CD14-positive monocyte (primary cell): ENCODE results near the gene MRPL32. TPM values are rescaled to one million over a fixed set of nuclear protein-coding genes. Genes with fewer than 3 reads are reported as not detected.
A peak's percentile ranks its signal among the peaks of the same experiment; 100 is the strongest.

Experiments
- DNase-seq, 3 donors: peaks; one replicate each; pipeline ENCODE4 v3.0.0-alpha.2; 2011 to 2022
- H2AFZ ChIP-seq: 2 replicates; pipeline ENCODE4 v1.6.0; 2012; ENCODE audit warnings: mild to moderate bottlenecking, low read depth, low read length, inconsistent platforms; ENCODE audit not compliant: insufficient read depth, poor library complexity, severe bottlenecking
- H3K27ac ChIP-seq, 2 donors: 1 replicate in 1 of 2; 2 replicates in 1 of 2; pipeline ENCODE4 v1.5.1; 2012 to 2013; ENCODE audit warnings: low read length in 2 of 2, control low read depth in 1 of 2, inconsistent platforms in 1 of 2, low read depth in 1 of 2, mild to moderate bottlenecking in 1 of 2
- H3K27me3 ChIP-seq, 2 donors: one replicate each; pipeline versions ENCODE4 v1.6.0 to v1.6.1; 2011 to 2013; ENCODE audit warnings: low read length in 2 of 2; ENCODE audit not compliant: control insufficient read depth in 2 of 2, insufficient read depth in 2 of 2
- H3K36me3 ChIP-seq, 2 donors: replicated peaks in 1 of 2; 1 replicate in 1 of 2; 2 replicates in 1 of 2; pipeline versions ENCODE4 v1.5.1 to v1.6.1; 2012 to 2013; ENCODE audit warnings: low read length in 2 of 2, control low read depth in 1 of 2, inconsistent platforms in 1 of 2, mild to moderate bottlenecking in 1 of 2; ENCODE audit not compliant: insufficient read depth in 2 of 2, control insufficient read depth in 1 of 2
- H3K4me1 ChIP-seq, 2 donors: 1 replicate in 1 of 2; 2 replicates in 1 of 2; pipeline versions ENCODE4 v1.5.1 to v1.6.1; 2012 to 2013; ENCODE audit warnings: low read length in 2 of 2, control low read depth in 1 of 2, inconsistent platforms in 1 of 2, mild to moderate bottlenecking in 1 of 2, moderate library complexity in 1 of 2; ENCODE audit not compliant: insufficient read depth in 2 of 2, control insufficient read depth in 1 of 2
- H3K4me2 ChIP-seq: replicated peaks from 2 replicates; pipeline ENCODE3; 2012; ENCODE audit warnings: low read length, moderate library complexity, mild to moderate bottlenecking; ENCODE audit not compliant: poor library complexity, severe bottlenecking; ENCODE audit errors: extremely low read depth
- H3K4me3 ChIP-seq, 3 experiments: fragments of 200-600 bp in 1 of 3; sonication (generic) in 1 of 3; replicated peaks in 1 of 3; 1 replicate in 2 of 3; 2 replicates in 1 of 3; pipeline ENCODE4 v1.5.1; 2011 to 2013; ENCODE audit warnings: low read length in 3 of 3, mild to moderate bottlenecking in 3 of 3, control low read depth in 2 of 3, low read depth in 2 of 3, inconsistent platforms in 1 of 3, moderate library complexity in 1 of 3
- H3K79me2 ChIP-seq: 2 replicates; pipeline ENCODE4 v1.6.0; 2012; ENCODE audit warnings: mild to moderate bottlenecking, control low read depth, inconsistent platforms, low read length, moderate library complexity; ENCODE audit not compliant: insufficient read depth
- H3K9ac ChIP-seq: 2 replicates; pipeline ENCODE4 v1.6.0; 2017; ENCODE audit warnings: low read length, mild to moderate bottlenecking; ENCODE audit not compliant: insufficient read depth, poor library complexity, severe bottlenecking
- H3K9me3 ChIP-seq, 2 donors: replicated peaks in 1 of 2; 1 replicate in 1 of 2; 2 replicates in 1 of 2; pipeline versions ENCODE4 v1.5.1 to v1.6.1; 2012 to 2013; ENCODE audit warnings: low read length in 2 of 2, control low read depth in 1 of 2; ENCODE audit not compliant: control insufficient read depth in 1 of 2, insufficient read depth in 1 of 2
- H4K20me1 ChIP-seq: 2 replicates; pipeline ENCODE4 v1.6.0; 2012; ENCODE audit warnings: mild to moderate bottlenecking, low read length, control low read depth, moderate library complexity; ENCODE audit not compliant: insufficient read depth
- H3K27ac Mint-ChIP-seq, 7 donors: one replicate each; pipeline ENCODE4 v1.8.0; 2020; ENCODE audit warnings: mild to moderate bottlenecking in 7 of 7, mixed read lengths in 7 of 7, moderate library complexity in 6 of 7, inconsistent platforms in 2 of 7
- H3K27me3 Mint-ChIP-seq, 3 donors: one replicate each; pipeline ENCODE4 v1.8.0; 2021 to 2022; ENCODE audit warnings: low read depth in 3 of 3, mild to moderate bottlenecking in 3 of 3, mixed read lengths in 3 of 3, moderate library complexity in 3 of 3, inconsistent platforms in 1 of 3
- H3K36me3 Mint-ChIP-seq, 2 donors: one replicate each; pipeline ENCODE4 v1.8.0; 2020; ENCODE audit warnings: mixed read lengths in 2 of 2, inconsistent platforms in 1 of 2, mild to moderate bottlenecking in 1 of 2
- H3K4me1 Mint-ChIP-seq: one replicate; pipeline ENCODE4 v1.8.0; 2020; ENCODE audit warnings: mild to moderate bottlenecking, mixed read lengths
- H3K4me3 Mint-ChIP-seq, 2 donors: one replicate each; pipeline ENCODE4 v1.8.0; 2020; ENCODE audit warnings: mild to moderate bottlenecking in 2 of 2, mixed read lengths in 2 of 2, moderate library complexity in 1 of 2
- H3K9me3 Mint-ChIP-seq, 7 donors: one replicate each; pipeline ENCODE4 v1.8.0; 2020 to 2022; ENCODE audit warnings: mixed read lengths in 7 of 7, mild to moderate bottlenecking in 6 of 7, moderate library complexity in 6 of 7, inconsistent platforms in 2 of 7
- WGBS: methylation state at CpG from one replicate; pipeline ENCODE4 v1.1.5; 2013; ENCODE audit warnings: missing lambda C conversion rate; ENCODE audit not compliant: insufficient coverage; 5-methylcytosine and 5-hydroxymethylcytosine counted together
- intact Hi-C, 2 donors: fragments of 100-400 bp; cut with micrococcal nuclease; formaldehyde crosslinking; loops; one replicate each; pipeline versions ENCODE4 v1.15.0 to v1.15.1; 2023
- polyA plus RNA-seq, 3 donors: library from polyadenylated mRNA; depleted of rRNA in 1 of 3; unstranded in 2 of 3; stranded (reverse) in 1 of 3; fragments of 300-500 nt in 2 of 3; fragments of >200 nt in 1 of 3; fragmentation: Illumina TruSeq in 2 of 3; gene quantifications; 1 replicate in 2 of 3; 2 replicates in 1 of 3; pipeline ENCODE4 v1.2.3, GENCODE V29; 2012 to 2021
- TF ChIP-seq, protein P1 (sequence below): fragments of 200-600 bp; IDR thresholded peaks from one replicate; pipeline ENCODE4 v1.8.0; 2022; ENCODE audit warnings: antibody characterized with exemption, mild to moderate bottlenecking

The MRPL32 gene
- polyA plus RNA-seq, 3 donors, result 23.4 to 49.6 (median 39.5) TPM

DNA sequence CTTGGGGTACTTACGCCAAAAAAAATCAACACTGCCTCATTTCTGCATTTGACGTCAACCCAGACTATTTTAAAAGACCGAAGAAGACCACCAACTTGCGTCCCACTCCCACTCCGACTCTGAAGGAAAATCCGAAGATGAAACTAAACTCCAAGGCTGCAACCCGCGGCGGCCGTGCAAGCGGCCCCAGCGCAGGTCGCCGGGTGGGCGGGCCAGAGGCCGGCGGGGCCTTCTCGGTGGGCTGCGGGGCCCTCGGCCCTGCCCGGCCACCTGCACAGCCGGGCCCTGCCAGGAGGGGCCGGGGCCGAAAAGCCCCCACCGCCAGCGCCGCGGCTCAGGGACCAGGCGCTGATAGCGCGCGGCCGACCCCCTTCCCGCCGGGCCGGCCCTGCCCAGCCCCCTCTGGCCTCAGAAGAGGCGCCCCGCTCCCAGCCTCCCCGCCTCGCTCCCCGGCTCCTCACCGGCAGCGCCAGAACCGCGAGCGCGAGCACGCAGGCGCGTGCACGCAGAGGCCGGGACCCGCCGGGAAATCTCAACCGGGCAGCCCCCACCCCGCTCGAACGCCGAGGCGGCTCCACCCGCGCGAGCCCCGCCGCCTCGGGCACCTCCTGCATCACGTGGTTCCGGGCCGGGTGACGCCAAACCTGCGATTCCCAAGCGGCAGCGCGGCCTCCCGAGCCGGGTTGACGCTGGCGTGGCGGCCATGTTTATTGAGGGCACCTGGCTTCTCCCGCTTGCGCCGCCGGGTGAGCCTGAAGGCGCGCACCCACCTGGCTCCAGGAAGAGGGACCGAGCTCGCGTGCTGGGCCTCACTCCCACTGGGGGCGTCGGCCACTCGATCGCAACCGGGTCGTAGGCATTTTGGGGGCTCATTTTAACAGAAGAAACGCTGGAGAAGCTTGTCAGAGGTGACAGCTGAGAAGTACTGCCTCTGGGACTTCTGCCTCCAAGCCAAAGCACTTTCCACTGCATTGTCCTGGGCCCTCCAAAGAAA, 20.4 kb upstream of the MRPL32 start, which contains the start of gene C7orf25:
Gene C7orf25 (minus strand): TSS at position 617 of the 994 bp plus-strand sequence. CDS start 1,170 bp downstream, outside the sequence.
- Mint-ChIP-seq H3K4me1 (peaks cover 41% of the 10 kb centered on the region), H3K9me3 (peaks cover 0 to 2% (median 0%) of the 10 kb centered on the region in 7 donors), H3K27ac (peak within 1 kb of the TSS in 6 of 7 donors; percentile 46 to 90 (median 80)), H3K36me3 (peaks cover 19 to 23% of the 10 kb centered on the region in 2 donors), H3K27me3 (no peaks in the 10 kb centered on the region), H3K4me3 (peak within 1 kb of the TSS; percentile 85 to 97)
- TF ChIP-seq, protein P1, sequence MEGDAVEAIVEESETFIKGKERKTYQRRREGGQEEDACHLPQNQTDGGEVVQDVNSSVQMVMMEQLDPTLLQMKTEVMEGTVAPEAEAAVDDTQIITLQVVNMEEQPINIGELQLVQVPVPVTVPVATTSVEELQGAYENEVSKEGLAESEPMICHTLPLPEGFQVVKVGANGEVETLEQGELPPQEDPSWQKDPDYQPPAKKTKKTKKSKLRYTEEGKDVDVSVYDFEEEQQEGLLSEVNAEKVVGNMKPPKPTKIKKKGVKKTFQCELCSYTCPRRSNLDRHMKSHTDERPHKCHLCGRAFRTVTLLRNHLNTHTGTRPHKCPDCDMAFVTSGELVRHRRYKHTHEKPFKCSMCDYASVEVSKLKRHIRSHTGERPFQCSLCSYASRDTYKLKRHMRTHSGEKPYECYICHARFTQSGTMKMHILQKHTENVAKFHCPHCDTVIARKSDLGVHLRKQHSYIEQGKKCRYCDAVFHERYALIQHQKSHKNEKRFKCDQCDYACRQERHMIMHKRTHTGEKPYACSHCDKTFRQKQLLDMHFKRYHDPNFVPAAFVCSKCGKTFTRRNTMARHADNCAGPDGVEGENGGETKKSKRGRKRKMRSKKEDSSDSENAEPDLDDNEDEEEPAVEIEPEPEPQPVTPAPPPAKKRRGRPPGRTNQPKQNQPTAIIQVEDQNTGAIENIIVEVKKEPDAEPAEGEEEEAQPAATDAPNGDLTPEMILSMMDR, result no peak
- H3K4me2 ChIP-seq, result peak within 1 kb of the TSS; percentile 91
- H3K36me3 ChIP-seq, result peaks cover 6 to 16% of the 10 kb centered on the region in 2 donors
- H3K4me3 ChIP-seq, result peak within 1 kb of the TSS; percentile 54 to 83 (median 68)
- no peaks in the 10 kb centered on the region for H3K27me3 ChIP-seq
- peak within 1 kb of the TSS in 1 of 2 donors; percentile 79 for H3K27ac ChIP-seq
- peaks cover 6% of the 10 kb centered on the region for H3K79me2 ChIP-seq
- WGBS, result under 1% methylated on average over 95 of the region's 95 CpGs
- H3K9ac ChIP-seq, result peak within 1 kb of the TSS; percentile 84
- no peaks in the 10 kb centered on the region for H4K20me1 ChIP-seq
- intact Hi-C loops, result loop anchor here (2.0 to 10.0 kb wide), 2 partner anchors 21 to 1583 kb away; partner anchors contain the start of genes MRPL32 (in 2 of the 2), PSMA2 (in 2 of the 2) and NUDCD3 (in 1 of the 2)
- peak; percentile 89 to 91 (median 90) for DNase-seq
- H3K9me3 ChIP-seq, result no peaks in the 10 kb centered on the region
- peak within 1 kb of the TSS; percentile 95 for H2AFZ ChIP-seq
- H3K4me1 ChIP-seq, result peaks cover 11 to 24% of the 10 kb centered on the region in 2 donors

DNA sequence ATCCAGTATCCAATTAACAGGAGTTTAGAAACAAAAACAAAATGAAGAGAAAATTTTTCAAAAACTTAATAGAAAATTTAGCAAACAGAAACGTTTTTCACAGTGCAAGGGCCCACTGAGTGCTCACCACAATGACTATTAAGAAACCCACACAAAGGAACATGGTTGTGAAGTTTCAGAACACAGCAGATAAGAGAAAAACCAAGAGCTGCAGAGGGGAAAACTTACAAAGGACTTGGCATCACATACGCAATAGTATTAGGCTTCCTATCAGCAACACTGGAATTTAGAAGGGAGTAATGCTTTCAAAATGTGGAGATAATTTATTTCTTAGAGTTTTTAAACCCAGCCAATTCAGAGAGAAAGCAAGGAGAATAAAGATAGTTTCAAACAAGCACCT, 18.6 kb upstream of the MRPL32 start:
- H3K4me3 ChIP-seq, result no peak overlapping the region
- intact Hi-C loops, result loop anchor here in 1 of 2 donors (2.0 to 10.0 kb wide), 2 partner anchors 19 to 1581 kb away; partner anchors contain the start of genes MRPL32, NUDCD3 and PSMA2
- H3K4me3 Mint-ChIP-seq, result no peak overlapping the region
- TF ChIP-seq, protein P1, result no peak
- H3K9ac ChIP-seq, result no peak overlapping the region
- no peak for DNase-seq
- no peak overlapping the region for H3K4me2 ChIP-seq
- H3K27ac ChIP-seq, result no peak overlapping the region
- peaks cover 11 to 24% of the 10 kb centered on the region in 2 donors for H3K4me1 ChIP-seq
- H3K4me1 Mint-ChIP-seq, result peaks cover 38% of the 10 kb centered on the region
- no peaks in the 10 kb centered on the region for H3K27me3 ChIP-seq
- H3K27me3 Mint-ChIP-seq, result no peaks in the 10 kb centered on the region
- H3K36me3 ChIP-seq, result peaks cover 14 to 33% of the 10 kb centered on the region in 2 donors
- H3K36me3 Mint-ChIP-seq, result peaks cover 31 to 39% of the 10 kb centered on the region in 2 donors
- no peaks in the 10 kb centered on the region for H3K9me3 ChIP-seq
- no CpG with 5 or more reads among the region's 2 CpGs for WGBS
- peak overlapping the region in 1 of 7 donors; percentile 25 for H3K27ac Mint-ChIP-seq
- H4K20me1 ChIP-seq, result no peaks in the 10 kb centered on the region
- H2AFZ ChIP-seq, result no peak overlapping the region
- H3K9me3 Mint-ChIP-seq, result peaks cover 0 to 2% (median 0%) of the 10 kb centered on the region in 7 donors
- peaks cover 6% of the 10 kb centered on the region for H3K79me2 ChIP-seq
